Activated B cell treated with CpG ODN at 0.5 μM for 24 hours (primary cell): ENCODE results near the gene LLGL2. TPM values are rescaled to one million over a fixed set of nuclear protein-coding genes. Genes with fewer than 3 reads are reported as not detected.

Experiments used
- ATAC-seq: fragments of 200-7000 bp; cut with Tn5 transposase; one replicate; pipeline ENCODE4 v1.10.0; 2021; ENCODE audit warnings: low read depth, mild to moderate bottlenecking, moderate library complexity
- CTCF ChIA-PET: fragments of 350-600 bp; sonication (Branson Sonifier 250); formaldehyde crosslinking; loops from one replicate; lab custom pipeline; 2021; ENCODE audit warnings: antibody characterized with exemption; lab: Charles Lee
- POLR2A ChIA-PET: fragments of 350-600 bp; sonication (Branson Sonifier 250); formaldehyde crosslinking; loops from one replicate; lab custom pipeline; 2021; ENCODE audit warnings: antibody characterized with exemption; lab: Charles Lee
- DNase-seq: peaks from one replicate; pipeline ENCODE4 v3.0.0; 2022
- H3K27ac Mint-ChIP-seq: one replicate; pipeline ENCODE4 v1.8.0; 2020; ENCODE audit warnings: mixed read lengths
- H3K27me3 Mint-ChIP-seq: one replicate; pipeline ENCODE4 v1.8.0; 2021; ENCODE audit warnings: mixed read lengths
- H3K36me3 Mint-ChIP-seq: one replicate; pipeline ENCODE4 v1.8.0; 2021; ENCODE audit warnings: low read depth, mixed read lengths
- H3K4me1 Mint-ChIP-seq: one replicate; pipeline ENCODE4 v1.8.0; 2021; ENCODE audit warnings: mixed read lengths
- H3K4me3 Mint-ChIP-seq: one replicate; pipeline ENCODE4 v1.8.0; 2020; ENCODE audit warnings: mild to moderate bottlenecking, mixed read lengths
- H3K9me3 Mint-ChIP-seq: one replicate; pipeline ENCODE4 v1.8.0; 2020; ENCODE audit warnings: mixed read lengths
- CTCF ChIP-seq: fragments of 200-600 bp; IDR thresholded peaks from one replicate; pipeline ENCODE4 v1.8.0; 2022; ENCODE audit warnings: antibody characterized with exemption, mild to moderate bottlenecking
- intact Hi-C: fragments of 100-400 bp; cut with micrococcal nuclease; formaldehyde crosslinking; loops from one replicate; pipeline ENCODE4 v1.15.1; 2024
- total RNA-seq: library from RNA; stranded (reverse); gene quantifications from 2 replicates; pipeline ENCODE4 v1.2.3, GENCODE V29; 2022

LLGL2 gene
- total RNA-seq, 1 donor from 2014 or later = 29.9 TPM

GRCh38 chr17:75622771-75623273 lies 97.3 kb downstream of the LLGL2 start:
- no peak for DNase-seq
- no peak for TF ChIP-seq CTCF
- Mint-ChIP-seq H3K36me3 (peaks cover 55% of the 10 kb centered on the region), H3K27me3 (no peaks in the 10 kb centered on the region), H3K27ac (no peak overlapping the region), H3K9me3 (no peaks in the 10 kb centered on the region), H3K4me1 (no peaks in the 10 kb centered on the region), H3K4me3 (no peak overlapping the region)
- no peak for ATAC-seq
- POLR2A ChIA-PET = no interaction called here
- intact Hi-C loops = no loop called here
- CTCF ChIA-PET = no interaction called here

- Mint-ChIP-seq H3K27me3 (no peaks in the 10 kb centered on the region), H3K9me3 (no peaks in the 10 kb centered on the region), H3K27ac (no peak overlapping the region), H3K36me3 (peaks cover 54% of the 10 kb centered on the region), H3K4me3 (no peak overlapping the region), H3K4me1 (no peaks in the 10 kb centered on the region)
- TF ChIP-seq CTCF = no peak
- intact Hi-C loops = no loop called here
- CTCF ChIA-PET = no interaction called here
- DNase-seq (no peak), ATAC-seq (no peak)
- POLR2A ChIA-PET = no interaction called here
Measured at GRCh38 chr17:75623386-75623785, 97.9 kb downstream of the LLGL2 start.

- DNase-seq (no peak), ATAC-seq (no peak)
- ChIA-PET POLR2A (no interaction called here), CTCF (interaction anchor here (1.3 kb wide), 1 partner anchor 9 kb away, joined by 4 read pairs; the partner anchor contains the start of gene SMIM5)
- intact Hi-C loops = no loop called here
- H3K4me1 Mint-ChIP-seq = no peaks in the 10 kb centered on the region
- peaks cover 49% of the 10 kb centered on the region for H3K36me3 Mint-ChIP-seq
- no peak for TF ChIP-seq CTCF
- H3K9me3 Mint-ChIP-seq = no peaks in the 10 kb centered on the region
- no peaks in the 10 kb centered on the region for H3K27me3 Mint-ChIP-seq
- no peak overlapping the region for H3K27ac Mint-ChIP-seq
- H3K4me3 Mint-ChIP-seq = no peak overlapping the region
Measured at GRCh38 chr17:75624021-75624420, 98.5 kb downstream of the LLGL2 start.

Other genes starting within 250 kb of the LLGL2 start
- 87.6 and 96.7 TPM in 2 replicates for gene SLC25A19, start 236.3 kb upstream of the LLGL2 start, total RNA-seq
- gene GRB2, start 120.0 kb upstream of the LLGL2 start, total RNA-seq = 307 and 320 TPM in 2 replicates
- gene TMEM94, start 69.1 kb upstream of the LLGL2 start, total RNA-seq = 80.3 and 86.6 TPM in 2 replicates
- 1.2 and 1.4 TPM in 2 replicates for gene CASKIN2, start 10.2 kb upstream of the LLGL2 start, total RNA-seq
- 21.0 and 24.9 TPM in 2 replicates for gene TSEN54, start 9.2 kb upstream of the LLGL2 start, total RNA-seq
- gene MYO15B, start 62.1 kb downstream of the LLGL2 start, total RNA-seq = 207 and 264 TPM in 2 replicates
- gene SMIM5, start 107.7 kb downstream of the LLGL2 start, total RNA-seq = 1.1 and 1.7 TPM in 2 replicates
- gene RECQL5, start 141.5 kb downstream of the LLGL2 start, total RNA-seq = 55.9 and 65.4 TPM in 2 replicates
- gene SAP30BP, start 141.6 kb downstream of the LLGL2 start, total RNA-seq = 177 and 184 TPM in 2 replicates
- gene ITGB4, start 195.8 kb downstream of the LLGL2 start, total RNA-seq = 2.1 and 2.2 TPM in 2 replicates
- gene GALK1, start 239.5 kb downstream of the LLGL2 start, total RNA-seq = 14.9 and 22.9 TPM in 2 replicates